ENCODE results near the gene DOCK2.

The DOCK2 gene

GRCh38 chr5:169838688-169839087 is 201.6 kb downstream of the DOCK2 start:
- no peaks in the 10 kb centered on the region for H3K27me3 ChIP-seq (ENCODE audit: insufficient read depth, low read depth)
- no peaks in the 10 kb centered on the region for H4K20me1 ChIP-seq (ENCODE audit: insufficient read depth)
- no peak overlapping the region for H2AFZ ChIP-seq (ENCODE audit: low read depth)
- no peak for TF ChIP-seq CTCF (conservative IDR thresholded peaks at IDR 0.05; ENCODE audit: low read depth, low read length)
- no peak overlapping the region for H3K4me3 ChIP-seq (IDR thresholded peaks at IDR 0.05; ENCODE audit: insufficient read depth, low read depth, low read length)
- no peaks in the 10 kb centered on the region for H3K79me2 ChIP-seq (ENCODE audit: insufficient read depth, low read depth)
- H3K9ac ChIP-seq: no peak overlapping the region
- no peaks in the 10 kb centered on the region for H3K36me3 ChIP-seq (ENCODE audit: insufficient read depth)
- H3K4me2 ChIP-seq: no peak overlapping the region
- no peak overlapping the region for H3K27ac ChIP-seq
- peaks cover under 1% of the 10 kb centered on the region for H3K4me1 ChIP-seq (ENCODE audit: low read depth, poor library complexity, severe bottlenecking)

- H3K27me3 ChIP-seq (ENCODE audit: insufficient read depth, low read depth): no peaks in the 10 kb centered on the region
- TF ChIP-seq CTCF (conservative IDR thresholded peaks at IDR 0.05; ENCODE audit: low read depth, low read length): no peak
- H3K4me3 ChIP-seq (IDR thresholded peaks at IDR 0.05; ENCODE audit: insufficient read depth, low read depth, low read length): no peak overlapping the region
- no peak overlapping the region for H3K4me2 ChIP-seq
- no peaks in the 10 kb centered on the region for H3K36me3 ChIP-seq (ENCODE audit: insufficient read depth)
- no peak overlapping the region for H3K9ac ChIP-seq
- H2AFZ ChIP-seq (ENCODE audit: low read depth): no peak overlapping the region
- H3K4me1 ChIP-seq (ENCODE audit: low read depth, poor library complexity, severe bottlenecking): no peaks in the 10 kb centered on the region
- H3K27ac ChIP-seq: no peak overlapping the region
- no peaks in the 10 kb centered on the region for H3K79me2 ChIP-seq (ENCODE audit: insufficient read depth, low read depth)
- H4K20me1 ChIP-seq (ENCODE audit: insufficient read depth): no peaks in the 10 kb centered on the region
Observed at GRCh38 chr5:169840405-169840804, 203.3 kb downstream of the DOCK2 start.

GRCh38 chr5:169842699-169843098 is 205.6 kb downstream of the DOCK2 start:
- Histone ChIP-seq H3K4me1 (ENCODE audit: low read depth, poor library complexity, severe bottlenecking) (no peaks in the 10 kb centered on the region), H3K4me2 (no peak overlapping the region), H3K27me3 (ENCODE audit: insufficient read depth, low read depth) (no peaks in the 10 kb centered on the region), H3K4me3 (IDR thresholded peaks at IDR 0.05; ENCODE audit: insufficient read depth, low read depth, low read length) (no peak overlapping the region), H3K36me3 (ENCODE audit: insufficient read depth) (no peaks in the 10 kb centered on the region), H3K79me2 (ENCODE audit: insufficient read depth, low read depth) (no peaks in the 10 kb centered on the region), H3K9ac (no peak overlapping the region), H4K20me1 (ENCODE audit: insufficient read depth) (no peaks in the 10 kb centered on the region), H2AFZ (ENCODE audit: low read depth) (no peak overlapping the region), H3K27ac (no peak overlapping the region)
- no peak for TF ChIP-seq CTCF (conservative IDR thresholded peaks at IDR 0.05; ENCODE audit: low read depth, low read length)

- Histone ChIP-seq H3K9ac (no peak overlapping the region), H3K4me3 (IDR thresholded peaks at IDR 0.05; ENCODE audit: insufficient read depth, low read depth, low read length) (no peak overlapping the region), H3K79me2 (ENCODE audit: insufficient read depth, low read depth) (no peaks in the 10 kb centered on the region), H3K27ac (no peak overlapping the region), H3K36me3 (ENCODE audit: insufficient read depth) (no peaks in the 10 kb centered on the region), H2AFZ (ENCODE audit: low read depth) (no peak overlapping the region), H3K27me3 (ENCODE audit: insufficient read depth, low read depth) (no peaks in the 10 kb centered on the region), H3K4me1 (ENCODE audit: low read depth, poor library complexity, severe bottlenecking) (no peaks in the 10 kb centered on the region), H4K20me1 (ENCODE audit: insufficient read depth) (no peaks in the 10 kb centered on the region), H3K4me2 (no peak overlapping the region)
- TF ChIP-seq CTCF (conservative IDR thresholded peaks at IDR 0.05; ENCODE audit: low read depth, low read length): no peak
Observed at GRCh38 chr5:169847519-169847918, 210.4 kb downstream of the DOCK2 start.

All from KMS-11 (cell line).